GM12878 (cell line): ENCODE data around the gene TDRD15. TPM values are rescaled to one million over a fixed set of nuclear protein-coding genes. Genes with fewer than 3 reads are reported as not detected.

Source experiments
- ATAC-seq: fragments of 200-7000 bp; cut with Tn5 transposase; 3 replicates; pipeline ENCODE4 v1.9.1; 2020; ENCODE audit warnings: mild to moderate bottlenecking, moderate library complexity
- BruUV-seq: library from RNA; stranded (reverse); fragments of 400-500 nt; replicated peaks from 2 replicates; lab custom pipeline; 2021; lab: Mats Ljungman, UMichigan
- CTCF ChIA-PET: fragments of 300-600 bp; sonication (Branson Sonifier 250); formaldehyde crosslinking; extraction: SDS; loops from one replicate; lab custom pipeline; 2021; ENCODE audit warnings: inconsistent platforms; lab: Yijun Ruan, JAX
- POLR2A ChIA-PET: fragments of 350-600 bp; formaldehyde crosslinking; extraction: SDS; loops from one replicate; lab custom pipeline; 2021; ENCODE audit warnings: inconsistent platforms; lab: Charles Lee
- RAD21 ChIA-PET: fragments of 300-600 bp; sonication (Branson Sonifier 250); formaldehyde crosslinking; loops from one replicate; lab custom pipeline; 2023; ENCODE audit warnings: antibody characterized with exemption; ENCODE audit not compliant: unreplicated experiment; lab: Charles Lee
- SMC1A ChIA-PET: fragments of 300-600 bp; sonication (Branson Sonifier 250); formaldehyde crosslinking; loops from one replicate; lab custom pipeline; 2023; ENCODE audit not compliant: unreplicated experiment, uncharacterized antibody; lab: Charles Lee
- DNase-seq: peaks from one replicate; pipeline ENCODE4 v3.0.0-alpha.2; 2011; ENCODE audit warnings: low read depth, low spot score
- FAIRE-seq: peaks from 3 replicates; lab custom pipeline; 2011; peaks lifted over from hg19 to GRCh38; lab: Jason Lieb, UNC
- H2AFZ ChIP-seq: 2 replicates; pipeline ENCODE4 v1.6.0; 2011; ENCODE audit warnings: low read depth, low read length, control low read depth; ENCODE audit not compliant: control insufficient read depth
- H3K27ac ChIP-seq: 2 replicates; pipeline ENCODE4 v1.5.1; 2011; ENCODE audit warnings: control low read depth; ENCODE audit not compliant: control insufficient read depth, insufficient read depth
- H3K27me3 ChIP-seq, 2 experiments: replicated peaks in 1 of 2; 2 replicates each; pipeline versions ENCODE4 v1.6.0 to v1.6.1; 2011; ENCODE audit warnings: low read length in 1 of 2; ENCODE audit not compliant: control insufficient read depth in 2 of 2, insufficient read depth in 2 of 2
- H3K36me3 ChIP-seq, 2 experiments: 2 replicates each; pipeline ENCODE4 v1.5.1; 2011; ENCODE audit warnings: low read length in 1 of 2; ENCODE audit not compliant: control insufficient read depth in 2 of 2, insufficient read depth in 2 of 2
- H3K4me1 ChIP-seq: 2 replicates; pipeline ENCODE4 v1.6.1; 2011; ENCODE audit warnings: mild to moderate bottlenecking, low read length, moderate library complexity, mixed read lengths; ENCODE audit not compliant: control insufficient read depth, insufficient read depth
- H3K4me2 ChIP-seq: 2 replicates; pipeline ENCODE4 v1.6.0; 2011; ENCODE audit warnings: control low read depth; ENCODE audit not compliant: control insufficient read depth, insufficient read depth
- H3K4me3 ChIP-seq: fragments of 200-600 bp; sonication (generic); 2 replicates; pipeline ENCODE4 v1.5.1; 2016
- H3K79me2 ChIP-seq: 2 replicates; pipeline ENCODE4 v1.6.0; 2011; ENCODE audit warnings: low read length; ENCODE audit not compliant: control insufficient read depth, insufficient read depth
- H3K9ac ChIP-seq: 2 replicates; pipeline ENCODE4 v1.8.0; 2011; ENCODE audit warnings: low read length, control low read depth, mixed read lengths; ENCODE audit not compliant: control insufficient read depth, insufficient read depth
- H3K9me3 ChIP-seq: replicated peaks from 3 replicates; pipeline ENCODE4 v1.5.1; 2011; ENCODE audit warnings: mild to moderate bottlenecking, low read length; ENCODE audit not compliant: control insufficient read depth, insufficient read depth
- H4K20me1 ChIP-seq: 2 replicates; pipeline ENCODE4 v1.6.0; 2011; ENCODE audit not compliant: control insufficient read depth, insufficient read depth
- ATF7 ChIP-seq: fragments of 450-650 bp; IDR thresholded peaks from 2 replicates; pipeline ENCODE4 v1.6.1; 2016; ENCODE audit warnings: low read depth, mild to moderate bottlenecking
- IKZF1 ChIP-seq: fragments of 450-650 bp; conservative IDR thresholded peaks from 2 replicates; pipeline ENCODE4 v1.6.1; 2017; ENCODE audit warnings: antibody characterized with exemption, mild to moderate bottlenecking
- KDM1A ChIP-seq: fragments of 200-600 bp; sonication (generic); IDR thresholded peaks from 2 replicates; pipeline ENCODE4 v1.6.1; 2016; ENCODE audit warnings: borderline replicate concordance
- NR2C1 ChIP-seq: fragments of 450-650 bp; IDR thresholded peaks from 2 replicates; pipeline ENCODE4 v1.6.1; 2017; ENCODE audit warnings: antibody characterized with exemption, mild to moderate bottlenecking, moderate library complexity
- WGBS: methylation state at CpG from one replicate; pipeline ENCODE4 v1.1.6; 2016; ENCODE audit warnings: low lambda C conversion rate; ENCODE audit not compliant: insufficient replicate concordance, insufficient coverage; ENCODE audit errors: missing lambda C conversion rate; 5-methylcytosine and 5-hydroxymethylcytosine counted together
- in situ Hi-C: fragments of 300-500 bp; cut with MboI; formaldehyde crosslinking; loops from 9 replicates; pipeline ENCODE4 v1.14.3; 2018; ENCODE audit warnings: mixed read lengths
- intact Hi-C: fragments of 100-400 bp; cut with micrococcal nuclease; formaldehyde crosslinking; loops from one replicate; pipeline ENCODE4 v1.14.2; 2022; ENCODE audit not compliant: unreplicated experiment
- polyA plus RNA-seq, 11 experiments: library from polyadenylated mRNA; depleted of rRNA in 4 of 11; unstranded in 6 of 11; stranded (reverse) in 5 of 11; fragments of >200 nt; fragmentation: Nextera tagmentation in 4 of 11; fragmentation: Illumina TruSeq in 1 of 11; extraction: Ambion mirVana in 4 of 11; extraction: Trizol in 1 of 11; gene quantifications; 1 replicate in 1 of 11; 2 replicates in 10 of 11; pipeline versions ENCODE4 v1.2.1 to v1.2.3, GENCODE V29; 2011 to 2016; ENCODE audit warnings: inconsistent platforms in 2 of 11, missing spikeins in 2 of 11, low read depth in 1 of 11
- total RNA-seq, 4 experiments: library from RNA; depleted of rRNA in 3 of 4; stranded (reverse); fragments of >200 nt in 3 of 4; fragmentation: Illumina TruSeq in 1 of 4; extraction: Trizol in 1 of 4; gene quantifications; 2 replicates each; pipeline versions ENCODE4 v1.2.1 to v1.2.3, GENCODE V29; 2013 to 2021
- TF ChIP-seq, protein P1 (sequence below): IDR thresholded peaks from 2 replicates; pipeline ENCODE4 v1.6.1; 2011; ENCODE audit warnings: mild to moderate bottlenecking, low read depth, low read length, moderate library complexity; ENCODE audit not compliant: insufficient replicate concordance
- TF ChIP-seq, protein P2 (sequence below): IDR thresholded peaks from 2 replicates; pipeline ENCODE4 v1.6.1; 2012; ENCODE audit warnings: low read length, inconsistent platforms

TDRD15 gene
- total and polyA plus RNA-seq, 10 of the 15 experiments (the other 5 are each of a cell fraction or from before 2014, with no cell fraction given): not detected

DNA sequence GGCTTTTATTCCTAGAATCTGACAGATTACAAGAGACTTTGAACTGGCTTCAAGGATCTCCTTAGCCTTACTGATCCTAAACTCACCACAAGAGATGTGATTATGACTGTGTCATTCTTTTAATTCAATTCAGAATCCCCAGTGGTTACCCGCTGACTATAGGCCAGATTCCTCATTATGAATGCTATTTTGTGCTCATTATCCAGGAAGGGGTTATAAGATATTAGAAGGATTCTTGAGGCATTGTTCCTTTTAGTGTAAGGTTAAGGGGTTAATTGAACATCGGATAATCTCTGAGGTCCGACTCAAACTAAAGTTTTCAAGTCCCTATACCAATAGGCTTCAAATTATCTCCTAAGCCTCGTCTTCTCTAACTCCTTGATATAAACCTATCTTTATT lies 39.4 kb upstream of the TDRD15 start:
- in situ Hi-C loops: loop anchor here (5.0 kb wide), 1 partner anchor 52 kb away; no protein-coding TSS in a partner anchor
- DNase-seq (no peak), ATAC-seq (no peak), FAIRE-seq (no peak)
- no peak overlapping the region for H3K27ac ChIP-seq
- H3K27me3 ChIP-seq: no peaks in the 10 kb centered on the region
- H3K79me2 ChIP-seq: no peaks in the 10 kb centered on the region
- no peaks in the 10 kb centered on the region for H3K4me1 ChIP-seq
- 30% methylated on average over 4 of the region's 4 CpGs for WGBS
- no peak overlapping the region for H3K9ac ChIP-seq
- no peaks in the 10 kb centered on the region for H3K9me3 ChIP-seq
- intact Hi-C loops: no loop called here
- no peak overlapping the region for H3K4me3 ChIP-seq
- no peaks in the 10 kb centered on the region for H3K36me3 ChIP-seq
- ChIA-PET CTCF (no interaction called here), POLR2A (interaction anchor here (0.6 kb wide), 1 partner anchor 9 kb away, joined by 3 read pairs; no protein-coding TSS in a partner anchor), SMC1A (interaction anchor here (1.0 kb wide), 1 partner anchor 11 kb away, joined by 3 read pairs; no protein-coding TSS in a partner anchor)
- H4K20me1 ChIP-seq: no peaks in the 10 kb centered on the region
- BruUV-seq: no TSS peak
- H3K4me2 ChIP-seq: no peak overlapping the region
- H2AFZ ChIP-seq: no peak overlapping the region
- TF ChIP-seq ATF7 (no peak), NR2C1 (no peak), KDM1A (no peak), IKZF1 (no peak)
- TF ChIP-seq, protein P1, sequence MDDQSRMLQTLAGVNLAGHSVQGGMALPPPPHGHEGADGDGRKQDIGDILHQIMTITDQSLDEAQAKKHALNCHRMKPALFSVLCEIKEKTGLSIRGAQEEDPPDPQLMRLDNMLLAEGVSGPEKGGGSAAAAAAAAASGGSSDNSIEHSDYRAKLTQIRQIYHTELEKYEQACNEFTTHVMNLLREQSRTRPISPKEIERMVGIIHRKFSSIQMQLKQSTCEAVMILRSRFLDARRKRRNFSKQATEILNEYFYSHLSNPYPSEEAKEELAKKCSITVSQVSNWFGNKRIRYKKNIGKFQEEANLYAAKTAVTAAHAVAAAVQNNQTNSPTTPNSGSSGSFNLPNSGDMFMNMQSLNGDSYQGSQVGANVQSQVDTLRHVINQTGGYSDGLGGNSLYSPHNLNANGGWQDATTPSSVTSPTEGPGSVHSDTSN: no peak
- TF ChIP-seq, protein P2, sequence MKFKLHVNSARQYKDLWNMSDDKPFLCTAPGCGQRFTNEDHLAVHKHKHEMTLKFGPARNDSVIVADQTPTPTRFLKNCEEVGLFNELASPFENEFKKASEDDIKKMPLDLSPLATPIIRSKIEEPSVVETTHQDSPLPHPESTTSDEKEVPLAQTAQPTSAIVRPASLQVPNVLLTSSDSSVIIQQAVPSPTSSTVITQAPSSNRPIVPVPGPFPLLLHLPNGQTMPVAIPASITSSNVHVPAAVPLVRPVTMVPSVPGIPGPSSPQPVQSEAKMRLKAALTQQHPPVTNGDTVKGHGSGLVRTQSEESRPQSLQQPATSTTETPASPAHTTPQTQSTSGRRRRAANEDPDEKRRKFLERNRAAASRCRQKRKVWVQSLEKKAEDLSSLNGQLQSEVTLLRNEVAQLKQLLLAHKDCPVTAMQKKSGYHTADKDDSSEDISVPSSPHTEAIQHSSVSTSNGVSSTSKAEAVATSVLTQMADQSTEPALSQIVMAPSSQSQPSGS: no peak
- TF ChIP-seq, all 136 proteins: peak for 0
- RAD21 ChIA-PET: no interaction called here
